Transverse colon (tissue), 4 donors: ENCODE results near the gene USP2. TPM values are rescaled to one million over a fixed set of nuclear protein-coding genes. Genes with fewer than 3 reads are reported as not detected.

Source experiments
- DNase-seq: peaks from one replicate; pipeline ENCODE4 v3.0.0-alpha.2; 2019
- H3K27ac ChIP-seq, 4 donors: fragments of 200-600 bp; sonication (generic); 2 replicates each; pipeline ENCODE4 v1.5.1; 2016 to 2018; ENCODE audit warnings: inconsistent platforms in 4 of 4
- H3K27me3 ChIP-seq: fragments of 200-600 bp; sonication (generic); 2 replicates; pipeline ENCODE4 v1.5.1; 2017; ENCODE audit warnings: inconsistent platforms
- H3K36me3 ChIP-seq, 4 donors: fragments of 200-600 bp; sonication (generic); 2 replicates each; pipeline ENCODE4 v1.5.1; 2017 to 2019; ENCODE audit warnings: inconsistent platforms in 4 of 4
- H3K4me1 ChIP-seq, 4 donors: fragments of 200-600 bp; sonication (generic); 2 replicates each; pipeline ENCODE4 v1.5.1; 2017 to 2020; ENCODE audit warnings: inconsistent platforms in 4 of 4
- H3K4me3 ChIP-seq, 4 donors: fragments of 200-600 bp; sonication (generic); 1 replicate in 1 of 4; 2 replicates in 3 of 4; pipeline versions ENCODE4 v1.5.1 to v1.6.1; 2017 to 2019; ENCODE audit warnings: inconsistent platforms in 4 of 4
- H3K9me3 ChIP-seq, 2 donors: fragments of 200-600 bp; sonication (generic); 2 replicates each; pipeline ENCODE4 v1.5.1; 2017 to 2019; ENCODE audit warnings: inconsistent platforms in 2 of 2
- EP300 ChIP-seq: sonication (generic); formaldehyde crosslinking; IDR thresholded peaks from one replicate; pipeline ENCODE4 v1.6.1; 2017; ENCODE audit warnings: antibody characterized with exemption, low read depth
- POLR2A ChIP-seq: fragments of 450-650 bp; IDR thresholded peaks from one replicate; pipeline ENCODE4 v1.6.1; 2016; ENCODE audit warnings: antibody characterized with exemption, mild to moderate bottlenecking, moderate library complexity
- POLR2AphosphoS5 ChIP-seq, 3 donors: sonication (generic); formaldehyde crosslinking; IDR thresholded peaks; one replicate each; pipeline ENCODE4 v1.6.1; 2016; ENCODE audit warnings: antibody characterized with exemption in 3 of 3
- WGBS, 2 donors: methylation state at CpG; one replicate each; pipeline ENCODE4 v1.1.5; 2018; ENCODE audit warnings: low coverage in 1 of 2; 5-methylcytosine and 5-hydroxymethylcytosine counted together
- in situ Hi-C, 4 donors: fragments of 200-750 bp; cut with MboI; loops; one replicate each; pipeline versions ENCODE4 v1.15.0 to v1.15.1; 2017; ENCODE audit warnings: low sequenced_read_pairs in 3 of 4, low pct_ligation_motif_present in 1 of 4, low pct_unique_long_range_greater_than_20kb in 1 of 4
- intact Hi-C: fragments of 100-400 bp; cut with DNase I; formaldehyde crosslinking; loops from one replicate; pipeline ENCODE4 v1.15.1; 2023; ENCODE audit warnings: low total_unique reads
- total RNA-seq, 4 donors: library from RNA; depleted of rRNA; stranded (reverse); fragments of >200 nt; gene quantifications; one replicate each; pipeline ENCODE4 v1.1.0, GENCODE V29; 2016
- TF ChIP-seq, protein P1 (sequence below), 5 experiments: fragments of 200-600 bp in 3 of 5; fragments of 450-650 bp in 2 of 5; sonication (generic) in 3 of 5; IDR thresholded peaks; 1 replicate in 2 of 5; 2 replicates in 3 of 5; pipeline ENCODE4 v1.5.1; 2016 to 2017; ENCODE audit warnings: antibody characterized with exemption in 5 of 5, inconsistent platforms in 3 of 5, mild to moderate bottlenecking in 2 of 5, moderate library complexity in 1 of 5

Gene USP2
- total RNA-seq, 4 donors from 2014 or later = 9.8 to 26.6 (median 22.7) TPM

DNA sequence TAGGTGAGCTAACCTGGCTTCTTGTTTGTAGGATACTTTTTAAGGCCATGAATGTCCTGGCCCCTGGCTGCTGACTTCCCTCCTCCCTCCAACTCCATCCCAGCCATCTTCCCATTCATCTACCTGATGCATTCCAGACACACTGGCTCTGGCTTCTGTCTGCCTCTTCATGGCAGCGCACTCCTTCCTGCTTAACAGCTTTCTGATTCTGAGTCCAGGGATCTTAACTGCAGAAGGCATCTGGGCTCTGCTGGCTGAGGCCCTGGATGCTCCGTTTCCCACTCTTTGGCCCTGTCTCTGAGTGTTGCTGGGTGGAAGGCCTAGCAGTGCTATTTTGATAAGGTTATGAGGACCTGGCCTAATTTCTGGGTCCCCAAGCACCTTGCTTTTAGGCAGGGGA is 43.3 kb upstream of the USP2 start:
- intact Hi-C loops = no loop called here

DNA sequence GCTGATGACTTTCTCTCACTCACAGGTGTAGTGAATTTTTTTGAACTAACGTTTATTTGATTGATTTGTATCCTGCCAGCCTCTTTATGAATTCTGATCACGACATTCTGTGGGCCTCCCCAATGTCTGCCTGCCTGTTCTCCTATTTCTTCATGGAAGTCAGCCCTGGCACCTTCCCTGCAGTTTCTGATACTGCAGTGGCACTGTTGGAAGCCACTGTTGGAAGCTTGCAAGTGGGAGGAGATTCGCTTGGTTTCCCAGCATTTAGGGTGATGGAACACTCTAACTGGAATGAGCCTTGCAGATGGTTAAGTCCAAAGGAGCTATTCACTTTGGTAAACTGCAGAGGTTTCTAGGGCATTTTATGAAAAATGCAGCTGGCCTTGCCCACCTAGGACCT is 42.8 kb upstream of the USP2 start:
- H3K4me3 ChIP-seq = no peak overlapping the region
- peak overlapping the region in 1 of 4 donors; percentile 60 for H3K27ac ChIP-seq
- intact Hi-C loops = no loop called here
- H3K4me1 ChIP-seq = peaks cover 0 to 16% (median 2%) of the 10 kb centered on the region in 4 donors
- WGBS, 2 donors = 74 to 89% methylated on average over 2 to 3 of the region's 3 CpGs
- peaks cover 38% of the 10 kb centered on the region for H3K27me3 ChIP-seq
- no peak for DNase-seq
- no peaks in the 10 kb centered on the region for H3K9me3 ChIP-seq
- no peaks in the 10 kb centered on the region for H3K36me3 ChIP-seq
- in situ Hi-C loops = no loop called here
- TF ChIP-seq POLR2A = no peak
- no peak for TF ChIP-seq EP300
- TF ChIP-seq, protein P1, sequence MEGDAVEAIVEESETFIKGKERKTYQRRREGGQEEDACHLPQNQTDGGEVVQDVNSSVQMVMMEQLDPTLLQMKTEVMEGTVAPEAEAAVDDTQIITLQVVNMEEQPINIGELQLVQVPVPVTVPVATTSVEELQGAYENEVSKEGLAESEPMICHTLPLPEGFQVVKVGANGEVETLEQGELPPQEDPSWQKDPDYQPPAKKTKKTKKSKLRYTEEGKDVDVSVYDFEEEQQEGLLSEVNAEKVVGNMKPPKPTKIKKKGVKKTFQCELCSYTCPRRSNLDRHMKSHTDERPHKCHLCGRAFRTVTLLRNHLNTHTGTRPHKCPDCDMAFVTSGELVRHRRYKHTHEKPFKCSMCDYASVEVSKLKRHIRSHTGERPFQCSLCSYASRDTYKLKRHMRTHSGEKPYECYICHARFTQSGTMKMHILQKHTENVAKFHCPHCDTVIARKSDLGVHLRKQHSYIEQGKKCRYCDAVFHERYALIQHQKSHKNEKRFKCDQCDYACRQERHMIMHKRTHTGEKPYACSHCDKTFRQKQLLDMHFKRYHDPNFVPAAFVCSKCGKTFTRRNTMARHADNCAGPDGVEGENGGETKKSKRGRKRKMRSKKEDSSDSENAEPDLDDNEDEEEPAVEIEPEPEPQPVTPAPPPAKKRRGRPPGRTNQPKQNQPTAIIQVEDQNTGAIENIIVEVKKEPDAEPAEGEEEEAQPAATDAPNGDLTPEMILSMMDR (IDR thresholded peaks at IDR 0.05) = no peak
- TF ChIP-seq POLR2AphosphoS5 (IDR thresholded peaks at IDR 0.05) = no peak

More for the DNA sequence above, 43.3 kb upstream of the USP2 start:
- H3K4me3 ChIP-seq = no peak overlapping the region
- no peaks in the 10 kb centered on the region for H3K36me3 ChIP-seq
- no peak for TF ChIP-seq POLR2A
- peak in 1 of 3 donors; percentile 59 for TF ChIP-seq POLR2AphosphoS5 (IDR thresholded peaks at IDR 0.05)
- no peak for DNase-seq
- peaks cover 0 to 16% (median 2%) of the 10 kb centered on the region in 4 donors for H3K4me1 ChIP-seq
- no peaks in the 10 kb centered on the region for H3K9me3 ChIP-seq
- in situ Hi-C loops = no loop called here
- H3K27ac ChIP-seq = peak overlapping the region in 1 of 4 donors; percentile 60
- WGBS, 2 donors = 81% methylated on average over 2 of the region's 2 CpGs; no CpG with 5 or more reads in 1 of the 2 donors
- peaks cover 38% of the 10 kb centered on the region for H3K27me3 ChIP-seq

DNA sequence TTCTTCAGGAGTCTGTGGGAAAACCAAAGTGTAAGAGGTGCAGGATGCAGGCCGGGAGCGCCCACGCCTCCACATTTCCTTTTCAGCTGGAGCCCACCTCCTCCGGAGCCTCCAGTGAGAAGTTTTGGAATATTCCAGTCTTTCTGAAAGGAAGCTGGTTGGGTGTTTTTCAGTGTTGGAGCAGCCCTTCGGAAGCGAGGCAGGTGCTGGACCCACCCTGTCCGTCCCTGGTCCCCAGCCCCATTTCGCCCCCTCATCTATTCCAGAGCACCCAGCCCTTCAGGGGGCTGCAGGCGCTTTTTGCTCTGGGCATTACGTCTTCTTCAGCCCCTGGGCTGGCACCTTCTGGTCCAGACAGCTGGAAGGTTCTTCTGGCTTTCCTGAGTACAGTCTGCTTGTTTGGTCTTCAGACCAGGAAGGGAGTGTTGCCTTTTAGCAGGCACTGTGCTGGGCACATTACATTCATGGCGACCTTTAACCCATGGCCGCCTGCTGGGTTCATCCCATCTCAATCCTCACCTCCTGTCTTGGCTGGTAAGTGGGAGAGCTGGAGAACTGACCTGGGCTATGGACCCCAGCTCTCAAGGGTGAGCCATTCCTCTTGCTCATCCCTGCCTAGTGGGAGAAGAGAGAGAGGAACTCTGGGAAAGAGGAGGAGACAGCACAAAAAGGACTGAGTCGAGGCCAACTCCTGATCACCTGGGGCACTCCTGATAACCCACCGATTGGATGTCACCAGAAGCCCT is 42.2 kb upstream of the USP2 start:
- DNase-seq = no peak
- Histone ChIP-seq H3K4me1 (peaks cover 0 to 16% (median 2%) of the 10 kb centered on the region in 4 donors), H3K27me3 (peaks cover 38% of the 10 kb centered on the region), H3K9me3 (no peaks in the 10 kb centered on the region), H3K36me3 (no peaks in the 10 kb centered on the region), H3K4me3 (peak overlapping the region in 1 of 4 donors; percentile 50), H3K27ac (peak overlapping the region in 3 of 4 donors; percentile 70 to 71 (median 70))
- 72 to 83% methylated on average over 1 to 14 of the region's 14 CpGs for WGBS, 2 donors
- TF ChIP-seq EP300 (no peak), POLR2A (no peak), POLR2AphosphoS5 (IDR thresholded peaks at IDR 0.05) (no peak)
- TF ChIP-seq, protein P1 (IDR thresholded peaks at IDR 0.05) = no peak
- intact Hi-C loops (no loop called here), in situ Hi-C loops (no loop called here)

DNA sequence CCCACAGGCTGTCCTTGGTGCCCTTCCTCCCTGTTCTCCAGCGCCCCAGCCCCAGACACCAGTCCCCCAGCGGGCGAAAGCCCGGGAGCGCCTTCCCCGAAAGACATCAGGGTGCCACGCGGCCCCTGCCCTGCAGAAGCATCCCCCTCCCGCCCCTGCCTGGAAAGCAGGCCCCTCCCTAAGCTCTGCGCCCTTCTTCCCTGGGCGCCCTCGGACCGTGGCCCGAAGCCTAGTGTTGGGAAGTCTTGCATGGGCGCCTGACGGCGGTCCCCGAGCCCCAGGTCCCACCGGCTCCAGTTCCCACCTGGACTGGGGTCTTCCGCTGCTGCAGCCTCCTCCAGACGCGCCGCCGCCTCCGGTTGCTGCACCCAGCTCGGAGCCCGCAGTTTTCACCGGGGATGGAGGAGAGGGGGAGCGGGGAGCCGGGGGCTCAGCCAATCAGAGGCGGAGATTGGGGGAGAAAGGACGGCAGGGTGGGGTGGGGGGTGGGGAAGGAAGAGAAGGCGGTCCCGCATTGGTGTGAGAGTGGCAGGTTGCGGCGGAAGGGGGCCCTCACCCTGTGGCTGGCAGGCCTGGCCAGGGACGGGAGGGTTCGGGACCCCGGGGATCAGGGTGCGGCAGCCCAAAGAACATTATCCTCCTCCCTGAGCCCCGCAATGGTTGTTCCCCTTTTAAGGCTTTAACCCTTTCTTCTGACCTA is 41.5 kb upstream of the USP2 start, which contains the start of gene THY1:
Gene THY1, minus strand, starts transcription at position 364 of the 700 bp plus-strand sequence. CDS start 2,267 bp downstream, outside the sequence.
- Histone ChIP-seq H3K9me3 (no peaks in the 10 kb centered on the region), H3K36me3 (no peaks in the 10 kb centered on the region), H3K27ac (peak within 1 kb of the TSS; percentile 70 to 71 (median 70)), H3K27me3 (peaks cover 38% of the 10 kb centered on the region), H3K4me1 (peaks cover 0 to 16% (median 2%) of the 10 kb centered on the region in 4 donors), H3K4me3 (peak within 1 kb of the TSS; percentile 10 to 50 (median 38))
- TF ChIP-seq POLR2AphosphoS5 (IDR thresholded peaks at IDR 0.05) (peak in 1 of 3 donors; percentile 58), EP300 (no peak)
- intact Hi-C loops (no loop called here), in situ Hi-C loops (no loop called here)
- WGBS, 2 donors = 14% methylated on average over 40 of the region's 41 CpGs; no CpG with 5 or more reads in 1 of the 2 donors
- DNase-seq = no peak
